Stimulated activated CD8-positive, alpha-beta memory T cell treated with anti-CD3 and anti-CD28 coated beads, Interleukin-12 subunit alpha, Interleukin-12 subunit beta, amount 100 ng/mL, for 24 hours (primary cell): Measurements from ENCODE around the gene EIF1B.

Experiments
- DNase-seq: peaks from one replicate; pipeline ENCODE4 v3.0.0-alpha.2; 2020; ENCODE audit errors: extremely low read depth

Gene EIF1B

GRCh38 chr3:40308725-40309417, 636 bp upstream of the EIF1B start:
- no peak for DNase-seq

- peak; percentile 3 for DNase-seq
Observed at GRCh38 chr3:40309925-40310695, 603 bp downstream of the EIF1B start.

- DNase-seq: no peak
Observed at GRCh38 chr3:40310705-40311104, 1.2 kb downstream of the EIF1B start.

GRCh38 chr3:40312661-40313226, 3.2 kb downstream of the EIF1B start:
- no peak for DNase-seq

GRCh38 chr3:40313975-40314860, 4.7 kb downstream of the EIF1B start:
- DNase-seq: no peak

GRCh38 chr3:40317061-40317855, 7.8 kb downstream of the EIF1B start:
- peak; percentile 17 for DNase-seq

- DNase-seq: no peak
Observed at GRCh38 chr3:40321818-40322217, 12.3 kb downstream of the EIF1B start.

- DNase-seq: no peak
Observed at GRCh38 chr3:40323946-40324345, 14.4 kb downstream of the EIF1B start.

GRCh38 chr3:40324621-40325020, 15.1 kb downstream of the EIF1B start:
- DNase-seq: no peak

GRCh38 chr3:40325465-40325864, 16.0 kb downstream of the EIF1B start:
- DNase-seq: no peak

- DNase-seq: no peak
Observed at GRCh38 chr3:40328374-40328773, 18.9 kb downstream of the EIF1B start.

- no peak for DNase-seq
Observed at GRCh38 chr3:40329071-40329470, 19.6 kb downstream of the EIF1B start.

GRCh38 chr3:40332684-40333083, 23.2 kb downstream of the EIF1B start:
- no peak for DNase-seq

- DNase-seq: no peak
Observed at GRCh38 chr3:40333416-40333815, 23.9 kb downstream of the EIF1B start.

- DNase-seq: no peak
Observed at GRCh38 chr3:40333852-40334251, 24.3 kb downstream of the EIF1B start.

GRCh38 chr3:40336101-40336500, 26.6 kb downstream of the EIF1B start:
- no peak for DNase-seq

- no peak for DNase-seq
Observed at GRCh38 chr3:40336511-40337135, 27.1 kb downstream of the EIF1B start.

GRCh38 chr3:40337136-40338108, 27.9 kb downstream of the EIF1B start:
- DNase-seq: no peak

GRCh38 chr3:40339871-40340270, 30.4 kb downstream of the EIF1B start:
- no peak for DNase-seq
